Activated T-cell treated with anti-CD3 and anti-CD28 coated beads, Interleukin-2, amount 50 U/mL, for 72 hours (primary cell): ENCODE data around the gene SGTB. TPM values are rescaled to one million over a fixed set of nuclear protein-coding genes. Genes with fewer than 3 reads are reported as not detected.
A peak's percentile ranks its signal among the peaks of the same experiment; 100 is the strongest.
"Not testable (repeated sequence)": the region's sequence is repeated elsewhere in the genome, so short reads cannot be mapped to it uniquely, and the experiment has no call there.

Source experiments
- ATAC-seq, 2 donors: fragments of 150-1000 bp; cut with Tn5 transposase; replicated peaks in 1 of 2; 2 replicates each; pipeline ENCODE4 v1.10.0; 2021; ENCODE audit warnings: moderate library complexity in 2 of 2, mild to moderate bottlenecking in 1 of 2
- DNase-seq, 2 donors: peaks; one replicate each; pipeline ENCODE4 v3.0.0; 2021 to 2022; ENCODE audit warnings: mixed read lengths in 1 of 2
- H3K27ac Mint-ChIP-seq: one replicate; pipeline ENCODE4 v1.8.0; 2022; ENCODE audit warnings: mild to moderate bottlenecking, moderate library complexity, mixed read lengths
- H3K27me3 Mint-ChIP-seq: one replicate; pipeline ENCODE4 v1.8.0; 2022; ENCODE audit warnings: low read depth, mixed read lengths
- H3K36me3 Mint-ChIP-seq, 2 donors: one replicate each; pipeline ENCODE4 v1.8.0; 2022; ENCODE audit warnings: mixed read lengths in 2 of 2, mild to moderate bottlenecking in 1 of 2; ENCODE audit not compliant: insufficient read depth in 2 of 2
- H3K4me1 Mint-ChIP-seq: one replicate; pipeline ENCODE4 v1.8.0; 2022; ENCODE audit warnings: low read depth, mixed read lengths
- H3K4me3 Mint-ChIP-seq, 2 donors: one replicate each; pipeline ENCODE4 v1.8.0; 2022; ENCODE audit warnings: mild to moderate bottlenecking in 2 of 2, mixed read lengths in 2 of 2, moderate library complexity in 2 of 2
- H3K9me3 Mint-ChIP-seq, 2 donors: one replicate each; pipeline ENCODE4 v1.8.0; 2022; ENCODE audit warnings: mixed read lengths in 2 of 2
- total RNA-seq, 2 donors: library from RNA; stranded (reverse); gene quantifications; one replicate each; pipeline ENCODE4 v1.2.3, GENCODE V29; 2022

The SGTB gene
- total RNA-seq, 2 donors from 2014 or later, result 28.9 to 34.6 TPM

DNA sequence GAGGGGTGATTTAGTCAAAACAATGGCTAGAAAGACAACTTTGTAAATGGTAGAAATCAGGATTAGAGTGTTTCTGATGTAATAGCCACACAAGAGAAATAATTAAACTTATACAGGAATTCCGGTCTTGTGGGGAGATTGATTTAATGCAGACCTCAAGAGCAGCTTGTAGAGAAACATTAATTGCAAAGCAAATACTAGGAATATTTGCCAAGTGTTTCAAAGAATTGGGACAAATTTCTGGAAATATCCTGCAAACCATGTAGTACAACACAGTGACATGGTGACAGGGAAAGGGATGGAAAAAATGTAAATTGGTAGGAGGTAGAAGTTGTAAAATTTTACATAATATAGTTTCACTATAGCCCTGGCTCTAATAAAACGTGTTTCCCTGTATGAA, 29.0 kb upstream of the SGTB start:
- peaks cover 0 to 3% of the 10 kb centered on the region in 2 donors for H3K36me3 Mint-ChIP-seq
- no peaks in the 10 kb centered on the region for H3K4me1 Mint-ChIP-seq
- no peaks in the 10 kb centered on the region for H3K27me3 Mint-ChIP-seq
- peaks cover 0 to 3% of the 10 kb centered on the region in 2 donors for H3K9me3 Mint-ChIP-seq
- no peak for ATAC-seq
- H3K27ac Mint-ChIP-seq, result no peak overlapping the region
- no peak overlapping the region for H3K4me3 Mint-ChIP-seq
- DNase-seq, result no peak

DNA sequence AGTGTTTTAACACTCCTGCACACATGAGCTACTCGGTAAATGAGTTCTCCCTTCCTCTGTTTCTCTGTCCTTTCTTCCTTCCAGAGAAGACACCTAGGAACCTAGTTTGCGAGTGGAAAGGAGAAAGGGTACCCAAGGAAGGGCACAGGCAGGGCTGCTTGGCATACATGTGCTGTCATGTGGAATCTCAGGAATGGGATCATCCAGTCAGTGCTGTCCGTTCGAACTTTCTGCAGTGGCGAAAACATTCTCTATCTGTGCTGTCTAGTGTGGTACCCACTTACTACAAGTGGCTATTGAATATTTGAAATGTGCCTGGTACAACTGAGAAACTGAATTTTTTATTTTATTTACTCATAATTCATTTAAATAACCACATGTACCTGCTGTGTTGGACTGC, 28.0 kb upstream of the SGTB start:
- peaks cover 0 to 3% of the 10 kb centered on the region in 2 donors for H3K9me3 Mint-ChIP-seq
- no peaks in the 10 kb centered on the region for H3K27me3 Mint-ChIP-seq
- DNase-seq, result no peak
- H3K4me1 Mint-ChIP-seq, result no peaks in the 10 kb centered on the region
- H3K36me3 Mint-ChIP-seq, result peaks cover 0 to 3% of the 10 kb centered on the region in 2 donors
- H3K4me3 Mint-ChIP-seq, result no peak overlapping the region
- H3K27ac Mint-ChIP-seq, result no peak overlapping the region
- no peak for ATAC-seq

DNA sequence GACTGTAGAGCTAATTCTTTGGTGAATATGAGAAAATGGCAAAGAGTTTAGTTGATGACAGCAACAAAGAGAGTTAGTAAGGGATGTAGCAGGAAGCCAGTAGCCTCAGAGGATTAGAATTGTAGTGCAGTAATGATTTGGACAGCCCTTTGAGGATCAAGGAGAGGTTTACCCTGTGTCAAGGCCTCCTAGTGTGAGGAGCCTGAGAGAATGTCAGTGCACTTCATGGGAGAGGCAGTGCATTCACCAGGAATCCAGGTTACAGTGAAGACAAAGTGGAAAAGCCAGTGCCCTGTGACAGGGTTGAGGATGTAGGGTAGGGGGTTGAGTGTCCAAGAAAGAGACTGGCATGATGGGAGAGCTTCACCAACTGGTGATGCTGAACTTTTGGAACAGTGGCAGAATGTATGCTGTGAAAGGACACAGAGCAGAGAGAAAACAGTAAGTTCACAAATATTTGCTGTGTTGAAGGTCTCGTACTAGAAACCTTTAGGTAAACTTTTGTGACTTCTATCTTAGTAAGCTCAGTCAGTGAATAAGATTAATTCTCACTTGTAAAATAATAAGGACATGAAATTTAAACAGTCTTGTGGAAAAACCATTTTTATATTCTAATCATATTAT, 27.4 kb upstream of the SGTB start:
- Mint-ChIP-seq H3K27ac (no peak overlapping the region), H3K4me3 (no peak overlapping the region), H3K36me3 (peaks cover 0 to 3% of the 10 kb centered on the region in 2 donors), H3K27me3 (no peaks in the 10 kb centered on the region), H3K9me3 (peaks cover 0 to 3% of the 10 kb centered on the region in 2 donors), H3K4me1 (no peaks in the 10 kb centered on the region)
- ATAC-seq (no peak), DNase-seq (no peak)

DNA sequence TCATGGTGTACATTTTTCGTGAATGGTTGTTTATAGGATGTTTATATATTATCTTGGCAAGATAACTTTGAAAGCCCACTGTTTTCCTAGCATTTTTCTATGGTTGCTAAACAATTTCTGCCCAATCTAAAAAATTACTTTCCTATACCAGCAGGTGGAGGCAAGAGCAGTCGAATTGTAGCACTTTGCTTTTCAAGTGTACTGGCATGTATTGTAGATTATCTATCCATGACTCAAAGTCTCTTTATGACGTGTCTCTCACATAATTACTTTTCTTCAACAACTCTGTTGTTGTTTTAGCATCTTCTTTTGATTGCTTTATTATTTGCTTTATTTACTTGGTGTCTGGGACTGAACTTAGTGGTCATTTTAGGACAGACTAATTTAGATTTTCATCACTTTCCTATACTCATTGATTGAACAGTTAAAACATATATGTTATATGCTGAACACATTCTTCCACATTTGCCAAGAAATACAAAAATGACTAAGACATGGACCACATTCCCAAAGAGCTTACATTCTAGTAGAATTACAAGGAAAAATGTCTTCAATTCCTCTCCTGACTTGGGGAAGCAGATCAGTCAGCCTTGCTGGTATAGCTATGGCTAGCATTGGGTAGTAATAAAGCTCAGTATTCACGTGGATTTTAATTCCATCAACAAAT, 20.8 kb upstream of the SGTB start:
- peak overlapping the region; percentile 13 for H3K27ac Mint-ChIP-seq
- no peaks in the 10 kb centered on the region for H3K9me3 Mint-ChIP-seq

DNA sequence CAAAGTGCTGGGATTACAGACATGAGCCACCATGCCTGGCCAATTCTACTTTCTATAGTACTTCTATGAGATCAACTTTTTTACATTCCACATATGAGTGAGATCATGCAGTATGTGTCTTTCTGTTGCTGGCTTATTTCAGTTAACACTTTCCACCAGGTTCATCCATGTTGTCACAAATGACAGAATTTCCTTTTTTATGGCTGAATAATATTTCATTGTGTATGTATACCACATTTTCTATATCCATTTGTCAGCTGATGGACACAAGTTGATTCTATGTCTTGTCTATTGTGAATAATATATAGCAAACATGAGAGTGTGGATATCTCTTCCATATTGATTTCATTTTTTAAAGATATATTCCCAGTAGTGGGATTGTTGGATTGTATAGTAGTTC, 17.3 kb upstream of the SGTB start:
- H3K27me3 Mint-ChIP-seq, result no peaks in the 10 kb centered on the region
- ATAC-seq (no peak), DNase-seq (no peak)
- no peak overlapping the region for H3K4me3 Mint-ChIP-seq
- H3K4me1 Mint-ChIP-seq, result peaks cover 22% of the 10 kb centered on the region
- H3K36me3 Mint-ChIP-seq, result no peaks in the 10 kb centered on the region
- no peak overlapping the region for H3K27ac Mint-ChIP-seq
- no peaks in the 10 kb centered on the region for H3K9me3 Mint-ChIP-seq

More for the DNA sequence above, 20.8 kb upstream of the SGTB start:
- ATAC-seq, result peak; percentile 98
- Mint-ChIP-seq H3K4me1 (peaks cover 17% of the 10 kb centered on the region), H3K4me3 (no peak overlapping the region), H3K36me3 (no peaks in the 10 kb centered on the region), H3K27me3 (no peaks in the 10 kb centered on the region)
- DNase-seq, result peak; percentile 23 to 31

DNA sequence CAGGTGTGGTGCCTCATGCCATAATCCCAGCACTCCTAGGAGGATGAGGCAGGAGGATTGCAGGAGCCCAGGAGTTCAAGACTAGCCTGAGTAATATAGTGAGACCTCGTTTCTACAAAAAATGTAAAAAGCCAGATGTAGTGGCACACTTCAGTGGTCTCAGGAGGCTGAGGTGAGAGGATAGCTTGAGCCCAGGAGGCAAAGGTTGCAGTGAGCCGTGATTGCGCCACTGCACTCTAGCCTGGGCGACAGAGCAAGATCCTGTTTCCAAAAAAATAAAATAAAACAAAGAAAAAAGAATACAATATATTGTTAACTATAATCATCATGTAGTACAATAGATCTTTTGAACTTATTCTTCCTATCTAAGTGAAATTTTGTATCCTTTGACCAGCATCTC, 16.4 kb upstream of the SGTB start:
- Mint-ChIP-seq H3K9me3 (no peaks in the 10 kb centered on the region), H3K27me3 (no peaks in the 10 kb centered on the region), H3K27ac (no peak overlapping the region), H3K36me3 (no peaks in the 10 kb centered on the region), H3K4me1 (peaks cover 22% of the 10 kb centered on the region), H3K4me3 (no peak overlapping the region)
- DNase-seq, result no peak
- no peak for ATAC-seq

DNA sequence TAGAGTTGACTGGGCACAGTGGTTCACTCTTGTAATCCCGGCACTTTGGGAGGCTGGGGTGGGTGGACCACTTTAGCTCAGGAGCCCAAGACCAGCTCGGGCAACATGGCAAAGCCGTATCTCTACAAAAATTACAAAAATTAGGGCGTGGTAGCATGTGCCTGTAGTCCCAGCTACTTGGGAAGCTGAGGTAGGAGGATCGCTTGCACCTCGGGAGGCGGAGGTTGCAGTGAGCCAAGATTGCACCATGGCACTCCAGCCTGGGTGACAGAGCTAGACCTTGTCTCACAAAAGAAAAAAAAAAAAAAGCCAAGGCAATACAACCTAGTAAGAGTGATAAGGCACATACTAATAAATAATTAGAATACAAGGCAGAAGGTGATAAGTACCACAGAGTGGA, 15.9 kb upstream of the SGTB start:
- no peak for ATAC-seq
- Mint-ChIP-seq H3K9me3 (no peaks in the 10 kb centered on the region), H3K4me3 (no peak overlapping the region), H3K27ac (no peak overlapping the region), H3K36me3 (no peaks in the 10 kb centered on the region), H3K4me1 (peaks cover 19% of the 10 kb centered on the region), H3K27me3 (no peaks in the 10 kb centered on the region)
- no peak for DNase-seq

DNA sequence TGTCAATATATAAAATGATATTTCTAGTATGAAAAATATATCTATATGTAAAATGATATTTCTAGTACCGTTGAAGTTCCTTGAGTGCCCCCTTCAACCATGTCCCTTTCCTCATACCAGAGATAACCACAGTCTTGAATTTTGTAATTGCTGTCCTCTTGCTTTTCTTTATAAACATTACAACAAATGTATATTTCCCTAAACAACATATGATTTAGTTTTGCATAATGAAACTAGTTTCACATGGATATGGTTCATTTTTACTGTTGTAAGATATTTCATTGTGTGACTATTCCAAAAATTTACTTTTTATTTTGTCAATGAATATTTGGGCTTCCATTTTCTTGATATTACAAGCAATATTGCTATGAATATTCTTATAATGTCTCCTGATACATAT, 14.1 kb upstream of the SGTB start:
- no peaks in the 10 kb centered on the region for H3K36me3 Mint-ChIP-seq
- peaks cover 13% of the 10 kb centered on the region for H3K4me1 Mint-ChIP-seq
- H3K27ac Mint-ChIP-seq, result no peak overlapping the region
- no peak for ATAC-seq
- DNase-seq, result no peak
- no peaks in the 10 kb centered on the region for H3K27me3 Mint-ChIP-seq
- H3K9me3 Mint-ChIP-seq, result no peaks in the 10 kb centered on the region
- H3K4me3 Mint-ChIP-seq, result no peak overlapping the region

DNA sequence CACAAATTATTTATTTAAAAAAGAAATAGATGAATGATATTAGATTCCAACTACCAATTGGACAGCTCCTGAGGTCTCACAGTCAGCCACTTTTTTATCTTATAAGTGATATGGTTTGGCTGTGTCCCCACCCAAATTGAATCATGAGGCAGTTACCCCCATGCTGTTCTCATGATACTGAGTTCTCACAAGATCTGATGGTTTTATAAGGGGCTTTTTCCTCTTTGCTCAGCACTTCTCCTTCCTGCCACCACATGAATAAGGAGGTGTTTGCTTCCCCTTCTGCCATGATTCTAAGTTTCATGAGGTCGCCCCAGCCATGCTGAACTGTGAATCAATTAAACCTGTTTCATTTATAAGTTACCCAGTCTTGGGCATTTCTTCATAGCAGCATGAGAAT, 13.0 kb upstream of the SGTB start:
- H3K4me3 Mint-ChIP-seq, result no peak overlapping the region
- ATAC-seq, result no peak

DNA sequence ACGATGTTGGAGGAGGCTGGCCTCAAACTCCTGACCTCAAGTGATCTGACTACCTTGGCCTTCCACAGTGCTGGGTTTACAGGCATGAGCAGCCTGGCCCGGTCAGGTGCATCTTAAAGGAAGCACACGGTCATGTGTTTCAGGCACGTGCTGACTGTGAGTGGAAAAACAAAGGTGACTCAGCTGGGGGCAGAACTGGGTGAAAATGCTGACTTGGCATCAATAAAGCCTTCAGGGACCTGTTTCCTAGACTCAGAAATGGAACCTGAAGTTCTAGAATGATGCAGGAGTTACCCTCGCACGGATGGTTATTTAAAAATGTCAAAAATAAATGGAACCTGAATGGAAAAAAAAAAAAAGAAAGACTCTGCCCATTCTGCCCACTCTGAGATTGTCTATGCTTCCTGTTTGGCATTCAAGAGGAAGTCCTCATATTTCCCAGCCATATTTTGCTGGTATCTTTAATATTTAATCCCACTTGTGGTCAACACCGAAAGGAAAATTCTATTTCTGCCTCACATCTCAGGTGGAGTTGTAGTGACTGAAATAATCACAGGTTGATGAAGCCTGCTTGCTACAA, 12.4 kb upstream of the SGTB start:
- ATAC-seq, result peak in 1 of 2 donors; percentile 30
- not testable (repeated sequence) for H3K36me3 Mint-ChIP-seq, H3K27ac Mint-ChIP-seq, H3K9me3 Mint-ChIP-seq, H3K4me3 Mint-ChIP-seq, H3K27me3 Mint-ChIP-seq, DNase-seq, H3K4me1 Mint-ChIP-seq

More for the DNA sequence above, 13.0 kb upstream of the SGTB start:
- Mint-ChIP-seq H3K27ac (no peak overlapping the region), H3K36me3 (no peaks in the 10 kb centered on the region), H3K9me3 (no peaks in the 10 kb centered on the region), H3K4me1 (peaks cover 7% of the 10 kb centered on the region), H3K27me3 (no peaks in the 10 kb centered on the region)
- DNase-seq, result no peak

DNA sequence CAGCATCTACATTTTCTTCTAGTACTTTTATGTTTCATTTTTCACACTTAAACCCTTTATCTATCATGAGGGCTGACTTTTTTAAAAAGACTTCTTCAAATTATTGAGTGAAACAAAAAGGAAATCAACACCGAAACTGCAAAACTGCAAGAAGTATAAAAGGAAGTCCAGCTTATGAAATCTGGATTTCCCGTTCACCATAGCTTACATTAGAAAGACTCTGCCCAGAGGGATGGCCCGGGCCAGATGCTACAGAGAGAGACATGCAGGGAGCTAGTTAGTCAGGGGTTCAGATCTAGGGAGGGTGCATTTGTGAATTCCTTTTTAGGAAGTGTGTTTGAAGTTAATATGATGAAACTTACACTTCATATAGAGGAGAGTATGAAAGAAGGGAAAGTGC, 10.1 kb upstream of the SGTB start:
- ATAC-seq, DNase-seq, H3K27ac Mint-ChIP-seq, H3K9me3 Mint-ChIP-seq, H3K36me3 Mint-ChIP-seq, H3K4me1 Mint-ChIP-seq, H3K27me3 Mint-ChIP-seq, H3K4me3 Mint-ChIP-seq: not testable (repeated sequence)

DNA sequence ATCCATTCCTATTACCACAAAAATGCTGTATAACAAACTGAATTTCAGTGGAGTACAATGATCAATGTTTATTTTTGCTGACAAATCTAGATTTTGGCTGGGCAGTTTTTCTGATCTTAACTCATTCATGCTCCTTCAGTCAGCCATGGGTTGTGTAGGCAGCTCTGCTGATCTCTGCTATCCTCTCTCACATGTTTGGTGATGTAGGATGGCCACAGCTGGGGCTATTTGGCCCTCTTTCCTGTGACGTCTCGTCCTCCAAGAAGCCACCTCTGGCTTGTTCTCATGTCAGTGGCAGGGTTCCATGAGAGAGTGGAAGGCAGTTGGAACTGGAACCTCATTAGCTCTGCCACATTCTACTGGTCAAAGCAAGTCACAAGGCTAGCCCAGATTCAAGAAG, 9.0 kb upstream of the SGTB start:
- Mint-ChIP-seq H3K27ac (no peak overlapping the region), H3K4me3 (no peak overlapping the region), H3K36me3 (no peaks in the 10 kb centered on the region), H3K9me3 (no peaks in the 10 kb centered on the region), H3K27me3 (no peaks in the 10 kb centered on the region), H3K4me1 (peaks cover 5% of the 10 kb centered on the region)
- no peak for DNase-seq
- ATAC-seq, result no peak

DNA sequence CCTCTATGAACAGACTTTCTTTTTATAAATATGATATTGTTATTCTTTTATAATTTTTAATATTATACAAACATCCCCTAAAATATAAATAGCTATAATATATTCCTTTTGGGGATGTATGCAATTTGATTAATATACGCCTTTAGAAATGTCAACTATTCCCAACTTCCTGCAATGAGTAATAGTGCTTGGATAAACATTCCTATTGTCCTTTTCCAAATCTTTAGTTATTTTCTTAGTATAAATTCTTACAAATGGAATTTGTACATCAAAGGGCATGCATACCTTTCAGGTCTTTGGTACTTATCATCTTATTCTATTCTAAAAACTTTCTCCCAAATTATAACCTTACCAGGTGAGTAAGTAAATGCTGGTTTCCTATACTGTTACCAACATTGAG, 6.3 kb upstream of the SGTB start:
- Mint-ChIP-seq H3K27ac (no peak overlapping the region), H3K36me3 (no peaks in the 10 kb centered on the region), H3K4me3 (no peak overlapping the region), H3K9me3 (no peaks in the 10 kb centered on the region), H3K27me3 (no peaks in the 10 kb centered on the region), H3K4me1 (peaks cover 10% of the 10 kb centered on the region)
- DNase-seq, result no peak
- ATAC-seq, result no peak
